Heart left ventricle (tissue), 16 donors: ENCODE results near the gene SLC6A20. TPM values are rescaled to one million over a fixed set of nuclear protein-coding genes. Genes with fewer than 3 reads are reported as not detected.

Experiments
- ATAC-seq, 4 donors: fragments of 200-7000 bp; cut with Tn5 transposase; one replicate each; pipeline ENCODE4 v1.9.1; 2020 to 2022; ENCODE audit warnings: moderate library complexity in 4 of 4, mild to moderate bottlenecking in 3 of 4, moderate number of reproducible peaks in 1 of 4
- DNase-seq, 5 donors: peaks; one replicate each; pipeline ENCODE4 v3.0.0-alpha.2; 2020
- H3K27ac ChIP-seq, 12 donors: fragments of 200-600 bp; sonication (generic) in 4 of 12; one replicate each; pipeline versions ENCODE4 v1.5.0 to v1.8.0; 2016 to 2022; ENCODE audit warnings: mild to moderate bottlenecking in 2 of 12
- H3K27me3 ChIP-seq, 9 donors: fragments of 200-600 bp; sonication (generic) in 2 of 9; one replicate each; pipeline versions ENCODE4 v1.5.1 to v1.8.0; 2016 to 2022; ENCODE audit warnings: mild to moderate bottlenecking in 3 of 9
- H3K36me3 ChIP-seq, 9 donors: fragments of 200-600 bp; sonication (generic) in 2 of 9; one replicate each; pipeline versions ENCODE4 v1.5.0 to v1.8.0; 2018 to 2022; ENCODE audit warnings: mild to moderate bottlenecking in 2 of 9
- H3K4me1 ChIP-seq, 12 donors: fragments of 200-600 bp; sonication (generic) in 4 of 12; one replicate each; pipeline versions ENCODE4 v1.5.0 to v1.8.0; 2016 to 2022; ENCODE audit warnings: mild to moderate bottlenecking in 3 of 12
- H3K4me3 ChIP-seq, 12 donors: fragments of 200-600 bp; sonication (generic) in 4 of 12; one replicate each; pipeline versions ENCODE4 v1.5.0 to v1.8.0; 2017 to 2022; ENCODE audit warnings: mild to moderate bottlenecking in 9 of 12, moderate library complexity in 4 of 12
- H3K9me3 ChIP-seq, 12 donors: fragments of 200-600 bp; sonication (generic) in 4 of 12; one replicate each; pipeline versions ENCODE4 v1.5.0 to v1.8.0; 2016 to 2022; ENCODE audit warnings: mild to moderate bottlenecking in 1 of 12
- POLR2A ChIP-seq, 2 donors: fragments of 450-650 bp; IDR thresholded peaks; one replicate each; pipeline ENCODE4 v1.6.1; 2017; ENCODE audit warnings: antibody characterized with exemption in 2 of 2, mild to moderate bottlenecking in 2 of 2, moderate library complexity in 2 of 2
- WGBS, 4 donors: extraction: QIAGEN DNeasy Blood & Tissue Kit in 2 of 4; methylation state at CpG; one replicate each; pipeline versions ENCODE4 v1.1.5 to v1.1.7; 2013 to 2018; 5-methylcytosine and 5-hydroxymethylcytosine counted together
- intact Hi-C, 10 donors: fragments of 100-400 bp; cut with DNase I; formaldehyde crosslinking; loops; one replicate each; pipeline versions ENCODE4 v1.11.1 to v1.14.2; 2022
- polyA plus RNA-seq, 2 donors: library from polyadenylated mRNA; stranded (reverse); fragments of 200-250 nt; gene quantifications; one replicate each; pipeline ENCODE4 v1.2.3, GENCODE V29; 2013
- total RNA-seq, 9 donors: library from RNA; depleted of rRNA in 2 of 9; stranded (reverse); fragments of >200 nt in 2 of 9; fragmentation: NEBNext Ultra II Directional in 3 of 9; extraction: Animal tissue kit (Norgen Biotek cat#: 25700) in 3 of 9; gene quantifications; one replicate each; pipeline versions ENCODE4 v1.1.0 to v1.2.4, GENCODE V29; 2016 to 2023
- TF ChIP-seq, protein P1 (sequence below), 12 donors: fragments of 200-600 bp; sonication (generic) in 4 of 12; IDR thresholded peaks; one replicate each; pipeline versions ENCODE4 v1.5.0 to v1.8.0; 2018 to 2022; ENCODE audit warnings: antibody characterized with exemption in 12 of 12, mild to moderate bottlenecking in 5 of 12
- donor health status: ischemic (EF 13 %, LVEDD 7.1; RV severe dilation, severe dysfunction).
- donor health status: healthy with polysubstance abuse.
- donor health status: DM: no; HTN: yes; CAD: no.
- donor health status: DM: no; HTN: no; CAD: no.
- donor health status: ischemic (EF 25% LVEDD 6.9; RV normal size, moderate dysfunction).
- donor health status: ischemic (EF 25% LVEDD 5.7; RV mildly dilated, moderate dysfunction).
- donor health status: healthy.
- donor health status: DM: yes; HTN: yes; CAD: no.
- donor health status: ischemic (EF 35%, LVEDD 5.7; RV mildly dilated, moderate dysfunction).
- donor health status: nonischemic (EF 11% LVEDD 7.7; RV severe dilation, severe dysfunction).
- donor health status: DM: yes; HTN: yes; CAD: no.
- donor health status: PGD.
- donor health status: ischemic (EF 29% LVEDD 5.4; RV normal size, mild dysfunction).
- donor health status: nonischemic (EF 23%, LVEDD 6.1; RV moderate dilation, normal function).

The SLC6A20 gene
- total and polyA plus RNA-seq, 11 donors: 0.12 to 0.59 (median 0.19) TPM; not detected in 8

DNA sequence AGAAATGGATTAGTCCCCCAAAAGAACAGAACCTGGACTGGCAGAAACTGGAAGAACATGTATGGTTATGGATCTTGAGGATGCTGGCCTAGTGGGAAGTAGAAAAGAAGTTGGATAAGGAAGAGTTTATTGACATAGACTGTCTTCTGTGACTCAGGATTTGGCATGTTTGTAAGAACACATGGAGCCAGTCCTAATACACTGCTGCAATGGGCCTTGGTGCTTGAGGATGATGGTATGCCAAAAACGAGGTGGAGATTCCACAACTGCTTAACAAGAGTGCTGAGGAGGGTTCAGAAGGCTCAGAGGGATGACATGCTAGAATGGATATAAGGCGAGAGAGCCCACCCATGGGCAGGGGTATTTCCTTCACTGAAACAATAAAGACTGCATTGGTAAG lies 23.2 kb upstream of the SLC6A20 start:
- H3K27ac ChIP-seq: no peak overlapping the region
- H3K4me1 ChIP-seq: peaks cover 0 to 32% (median 18%) of the 10 kb centered on the region in 12 donors
- no peak overlapping the region for H3K4me3 ChIP-seq
- DNase-seq (no peak), ATAC-seq (no peak)
- TF ChIP-seq, protein P1, sequence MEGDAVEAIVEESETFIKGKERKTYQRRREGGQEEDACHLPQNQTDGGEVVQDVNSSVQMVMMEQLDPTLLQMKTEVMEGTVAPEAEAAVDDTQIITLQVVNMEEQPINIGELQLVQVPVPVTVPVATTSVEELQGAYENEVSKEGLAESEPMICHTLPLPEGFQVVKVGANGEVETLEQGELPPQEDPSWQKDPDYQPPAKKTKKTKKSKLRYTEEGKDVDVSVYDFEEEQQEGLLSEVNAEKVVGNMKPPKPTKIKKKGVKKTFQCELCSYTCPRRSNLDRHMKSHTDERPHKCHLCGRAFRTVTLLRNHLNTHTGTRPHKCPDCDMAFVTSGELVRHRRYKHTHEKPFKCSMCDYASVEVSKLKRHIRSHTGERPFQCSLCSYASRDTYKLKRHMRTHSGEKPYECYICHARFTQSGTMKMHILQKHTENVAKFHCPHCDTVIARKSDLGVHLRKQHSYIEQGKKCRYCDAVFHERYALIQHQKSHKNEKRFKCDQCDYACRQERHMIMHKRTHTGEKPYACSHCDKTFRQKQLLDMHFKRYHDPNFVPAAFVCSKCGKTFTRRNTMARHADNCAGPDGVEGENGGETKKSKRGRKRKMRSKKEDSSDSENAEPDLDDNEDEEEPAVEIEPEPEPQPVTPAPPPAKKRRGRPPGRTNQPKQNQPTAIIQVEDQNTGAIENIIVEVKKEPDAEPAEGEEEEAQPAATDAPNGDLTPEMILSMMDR (IDR thresholded peaks at IDR 0.05): no peak
- no peak for TF ChIP-seq POLR2A (IDR thresholded peaks at IDR 0.05)
- peaks cover 0 to 41% (median 8%) of the 10 kb centered on the region in 9 donors for H3K36me3 ChIP-seq
- H3K27me3 ChIP-seq: no peaks in the 10 kb centered on the region
- 85 to 90% (median 88%) methylated on average over 2 of the region's 2 CpGs for WGBS, 4 donors
- peaks cover 0 to 9% (median 0%) of the 10 kb centered on the region in 12 donors for H3K9me3 ChIP-seq
- intact Hi-C loops: no loop called here

DNA sequence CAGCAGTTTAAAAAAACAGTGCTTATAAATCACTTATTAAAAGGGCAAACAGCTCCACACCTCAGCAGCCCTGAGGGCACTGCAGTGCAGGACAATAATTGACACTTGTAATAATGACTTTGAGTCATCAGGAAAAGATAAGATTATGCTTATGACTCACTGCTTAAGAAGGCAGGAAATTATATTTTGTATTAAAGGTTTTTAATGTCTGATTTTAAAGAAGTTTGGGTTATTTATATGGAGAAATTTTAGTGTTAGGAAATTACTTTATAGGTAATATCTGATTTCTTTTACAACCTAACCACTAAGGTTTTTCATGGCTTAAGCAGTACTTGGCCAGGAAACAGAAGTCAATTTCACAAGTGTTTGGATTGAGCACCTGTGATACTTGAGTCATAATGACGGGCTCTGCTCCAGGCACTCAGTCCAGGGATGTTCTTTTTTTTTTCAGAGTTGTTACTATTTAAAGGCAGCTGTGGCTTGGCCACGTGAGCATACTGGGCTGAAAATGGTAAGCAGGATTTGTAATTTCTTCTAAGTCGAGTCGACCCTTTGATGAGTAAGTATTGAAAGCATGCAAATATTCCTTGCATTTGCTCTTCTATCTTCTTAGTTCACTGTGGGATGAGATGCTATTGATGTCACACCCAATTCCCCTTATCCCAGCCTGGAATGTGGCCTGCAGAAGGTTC lies 21.6 kb upstream of the SLC6A20 start:
- Histone ChIP-seq H3K9me3 (peaks cover 0 to 9% (median 0%) of the 10 kb centered on the region in 12 donors), H3K4me3 (no peak overlapping the region), H3K27ac (peak overlapping the region in 5 of 12 donors; percentile 36 to 70 (median 50)), H3K27me3 (no peaks in the 10 kb centered on the region), H3K36me3 (peaks cover 0 to 25% (median 3%) of the 10 kb centered on the region in 9 donors), H3K4me1 (peaks cover 0 to 32% (median 18%) of the 10 kb centered on the region in 12 donors)
- TF ChIP-seq POLR2A (IDR thresholded peaks at IDR 0.05): no peak
- TF ChIP-seq, protein P1 (IDR thresholded peaks at IDR 0.05): no peak
- intact Hi-C loops: no loop called here
- ATAC-seq (peak; percentile 72 to 89 (median 88)), DNase-seq (peak in 3 of 5 donors; percentile 20 to 55 (median 51))
- 10 to 22% (median 12%) methylated on average over 4 of the region's 4 CpGs for WGBS, 4 donors

DNA sequence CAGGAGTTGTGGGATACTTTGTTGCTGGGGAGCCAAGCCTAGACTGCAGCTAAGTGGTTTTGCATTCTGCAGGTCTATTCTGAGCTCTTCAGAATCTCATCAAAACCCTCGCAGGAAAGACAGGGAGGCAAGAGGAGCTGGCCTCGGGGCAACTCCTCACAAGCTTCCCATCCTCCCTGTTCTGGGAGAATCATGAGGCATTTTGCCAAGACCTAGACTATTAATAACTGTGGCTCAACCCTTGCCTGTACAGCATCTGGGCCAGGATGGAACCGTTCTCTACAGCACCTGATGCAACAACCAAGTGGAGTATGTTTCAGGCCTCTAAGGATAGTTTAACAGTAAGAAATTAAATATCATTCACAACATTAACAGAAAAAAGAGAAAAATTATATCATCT lies 20.2 kb upstream of the SLC6A20 start:
- intact Hi-C loops: no loop called here
- Histone ChIP-seq H3K27ac (peak overlapping the region in 8 of 12 donors; percentile 5 to 70 (median 44)), H3K36me3 (peaks cover 0 to 11% (median 0%) of the 10 kb centered on the region in 9 donors), H3K9me3 (peaks cover 0 to 9% (median 0%) of the 10 kb centered on the region in 12 donors), H3K4me3 (no peak overlapping the region), H3K27me3 (no peaks in the 10 kb centered on the region), H3K4me1 (peaks cover 0 to 32% (median 18%) of the 10 kb centered on the region in 12 donors)
- DNase-seq (peak in 4 of 5 donors; percentile 31 to 50 (median 44)), ATAC-seq (peak; percentile 90 to 94 (median 93))
- TF ChIP-seq POLR2A (IDR thresholded peaks at IDR 0.05): no peak
- TF ChIP-seq, protein P1 (IDR thresholded peaks at IDR 0.05): no peak
- WGBS, 4 donors: 12 to 22% (median 16%) methylated on average over 3 of the region's 3 CpGs

DNA sequence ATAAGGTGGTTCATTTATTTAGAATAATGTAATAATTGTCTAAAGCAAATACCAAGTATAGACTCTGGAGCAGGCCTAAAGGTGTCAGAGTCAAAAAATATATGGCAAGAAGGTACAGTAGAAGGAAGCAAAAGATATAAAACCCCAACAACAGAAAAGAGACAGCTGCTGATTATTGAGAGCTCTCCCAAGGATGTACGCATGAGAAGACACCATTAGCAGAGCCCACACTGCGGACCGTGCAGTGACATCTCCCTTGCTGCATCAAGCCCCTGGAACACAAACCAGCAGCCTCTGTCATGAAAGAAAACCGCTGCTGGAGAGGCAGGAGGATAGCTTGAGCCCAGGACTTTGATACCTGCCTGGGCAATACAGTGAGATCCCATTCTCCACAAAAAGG lies 18.0 kb upstream of the SLC6A20 start:
- TF ChIP-seq POLR2A (IDR thresholded peaks at IDR 0.05): no peak
- TF ChIP-seq, protein P1 (IDR thresholded peaks at IDR 0.05): no peak
- Histone ChIP-seq H3K9me3 (peaks cover 0 to 9% (median 0%) of the 10 kb centered on the region in 12 donors), H3K27me3 (no peaks in the 10 kb centered on the region), H3K27ac (no peak overlapping the region), H3K36me3 (no peaks in the 10 kb centered on the region), H3K4me3 (no peak overlapping the region), H3K4me1 (peaks cover 0 to 32% (median 18%) of the 10 kb centered on the region in 12 donors)
- intact Hi-C loops: no loop called here
- DNase-seq (no peak), ATAC-seq (no peak)
- 95 to 97% (median 96%) methylated on average over 4 of the region's 4 CpGs for WGBS, 4 donors
